HCT116 (cell line): ENCODE data around the gene DDAH1. TPM values are rescaled to one million over a fixed set of nuclear protein-coding genes. Genes with fewer than 3 reads are reported as not detected.

Source experiments
- ATAC-seq: fragments of 200-7000 bp; cut with Tn5 transposase; 2 replicates; pipeline ENCODE4 v1.9.1; 2020; ENCODE audit warnings: mild to moderate bottlenecking, moderate library complexity
- BruUV-seq: library from RNA; stranded (reverse); fragments of 400-500 nt; replicated peaks from 2 replicates; lab custom pipeline; 2021; lab: Mats Ljungman, UMichigan
- CTCF ChIA-PET: fragments of 300-600 bp; sonication (Branson Sonifier 250); formaldehyde crosslinking; loops from one replicate; lab custom pipeline; 2021; ENCODE audit warnings: antibody characterized with exemption; lab: Charles Lee
- POLR2A ChIA-PET: fragments of 300-600, 350-600 bp; sonication (Branson Sonifier 250); formaldehyde crosslinking; loops from one replicate; lab custom pipeline; 2021; ENCODE audit warnings: antibody characterized with exemption; lab: Charles Lee
- RAD21 ChIA-PET, 2 experiments: fragments of 300-600 bp; sonication (Branson Sonifier 250); formaldehyde crosslinking; loops; one replicate each; lab custom pipeline; 2023; ENCODE audit warnings: low total read pairs in 2 of 2; ENCODE audit not compliant: uncharacterized antibody in 2 of 2, unreplicated experiment in 2 of 2, low non-redundant PET in 1 of 2; lab: Charles Lee
- DNase-seq: peaks from one replicate; pipeline ENCODE4 v3.0.0-alpha.2; 2010; ENCODE audit warnings: low read depth, low spot score
- H2AFZ ChIP-seq: fragments of 200-600 bp; shearing (Covaris generic), sonication (generic); 2 replicates; pipeline ENCODE4 v1.6.1; 2017; ENCODE audit warnings: low read depth, mixed run types, mixed read lengths, antibody characterized with exemption, low read length; ENCODE audit not compliant: poor library complexity, severe bottlenecking
- H3K27ac ChIP-seq: 2 replicates; pipeline ENCODE4 v1.5.1; 2012; ENCODE audit warnings: low read depth, low read length
- H3K27me3 ChIP-seq: fragments of 200-600 bp; sonication (generic); 2 replicates; pipeline ENCODE4 v1.6.1; 2016; ENCODE audit warnings: mixed run types, low read length, mixed read lengths; ENCODE audit not compliant: insufficient read depth
- H3K36me3 ChIP-seq, 2 experiments: fragments of 200-500 bp in 1 of 2; fragments of 200-600 bp in 1 of 2; sonication (Bioruptor generic) in 1 of 2; sonication (generic) in 1 of 2; 2 replicates each; pipeline versions ENCODE4 v1.5.1 to v1.6.1; 2014 to 2016; ENCODE audit warnings: low read length in 2 of 2, inconsistent platforms in 1 of 2, mixed read lengths in 1 of 2, mixed run types in 1 of 2; ENCODE audit not compliant: insufficient read depth in 2 of 2, control insufficient read depth in 1 of 2
- H3K4me1 ChIP-seq, 2 experiments: fragments of 200-600 bp in 1 of 2; sonication (generic) in 1 of 2; 2 replicates each; pipeline versions ENCODE4 v1.5.1 to v1.6.1; 2012 to 2017; ENCODE audit warnings: low read length in 2 of 2, inconsistent platforms in 1 of 2, mild to moderate bottlenecking in 1 of 2, mixed read lengths in 1 of 2, mixed run types in 1 of 2, moderate library complexity in 1 of 2; ENCODE audit not compliant: insufficient read depth in 2 of 2, control insufficient read depth in 1 of 2
- H3K4me2 ChIP-seq: fragments of 200-600 bp; sonication (generic); 2 replicates; pipeline ENCODE4 v1.6.1; 2017; ENCODE audit warnings: mixed run types, low read length, mixed read lengths
- H3K4me3 ChIP-seq, 2 experiments: fragments of 200-600 bp in 1 of 2; sonication (generic) in 1 of 2; replicated peaks in 1 of 2; 2 replicates each; pipeline ENCODE4 v1.5.1; 2011 to 2016; ENCODE audit warnings: low read length in 2 of 2, control low read depth in 1 of 2, low read depth in 1 of 2, mild to moderate bottlenecking in 1 of 2, mixed read lengths in 1 of 2, mixed run types in 1 of 2
- H3K79me2 ChIP-seq: fragments of 200-600 bp; sonication (generic); 2 replicates; pipeline ENCODE4 v1.6.1; 2017; ENCODE audit warnings: mild to moderate bottlenecking, mixed run types, low read length, moderate library complexity, mixed read lengths; ENCODE audit not compliant: insufficient read depth
- H3K9ac ChIP-seq: fragments of 200-600 bp; sonication (generic); 2 replicates; pipeline ENCODE4 v1.6.1; 2016; ENCODE audit warnings: low read length, mixed read lengths
- H3K9me2 ChIP-seq: fragments of 200-600 bp; sonication (generic), shearing (Covaris generic); 2 replicates; pipeline ENCODE4 v1.6.1; 2017; ENCODE audit warnings: mixed run types, mild to moderate bottlenecking, moderate library complexity; ENCODE audit not compliant: insufficient read depth
- H3K9me3 ChIP-seq, 2 experiments: fragments of 200-500 bp in 1 of 2; fragments of 200-600 bp in 1 of 2; sonication (Bioruptor generic) in 1 of 2; sonication (generic) in 1 of 2; 2 replicates each; pipeline ENCODE4 v1.6.1; 2014 to 2017; ENCODE audit warnings: low read length in 2 of 2, mixed read lengths in 2 of 2, inconsistent platforms in 1 of 2, low read depth in 1 of 2, mild to moderate bottlenecking in 1 of 2, mixed run types in 1 of 2, moderate library complexity in 1 of 2; ENCODE audit not compliant: control insufficient read depth in 1 of 2, insufficient read depth in 1 of 2
- H4K20me1 ChIP-seq: fragments of 200-600 bp; sonication (generic), shearing (Covaris generic); 2 replicates; pipeline ENCODE4 v1.6.1; 2017; ENCODE audit warnings: mixed run types, mild to moderate bottlenecking, moderate library complexity; ENCODE audit not compliant: insufficient read depth
- CBX3 ChIP-seq: IDR thresholded peaks from 2 replicates; pipeline ENCODE4 v1.6.1; 2012; ENCODE audit warnings: low read depth
- CEBPB ChIP-seq: IDR thresholded peaks from 2 replicates; pipeline ENCODE4 v1.6.1; 2012; ENCODE audit warnings: low read depth
- EGR1 ChIP-seq: IDR thresholded peaks from 2 replicates; pipeline ENCODE4 v1.6.1; 2012; ENCODE audit warnings: low read depth
- ELF1 ChIP-seq: IDR thresholded peaks from 2 replicates; pipeline ENCODE4 v1.6.1; 2012; ENCODE audit warnings: low read depth, borderline replicate concordance
- FOSL1 ChIP-seq: IDR thresholded peaks from 2 replicates; pipeline ENCODE4 v1.6.1; 2012; ENCODE audit warnings: low read depth
- POLR2A ChIP-seq: IDR thresholded peaks from 2 replicates; pipeline ENCODE4 v1.7.0; 2011; ENCODE audit warnings: borderline replicate concordance; ENCODE audit not compliant: insufficient read depth, insufficient read length; ENCODE audit errors: extremely low read depth
- POLR2AphosphoS5 ChIP-seq: IDR thresholded peaks from 2 replicates; pipeline ENCODE4 v1.6.1; 2011; ENCODE audit warnings: mild to moderate bottlenecking, low read depth, low read length, moderate library complexity
- SIN3A ChIP-seq: IDR thresholded peaks from 2 replicates; pipeline ENCODE4 v1.6.1; 2012; ENCODE audit warnings: low read depth
- SP1 ChIP-seq: IDR thresholded peaks from 2 replicates; pipeline ENCODE4 v1.6.1; 2012; ENCODE audit warnings: low read depth
- SRF ChIP-seq: IDR thresholded peaks from 2 replicates; pipeline ENCODE4 v1.6.1; 2012; ENCODE audit warnings: low read depth
- YY1 ChIP-seq: IDR thresholded peaks from 2 replicates; pipeline ENCODE4 v1.6.1; 2011; ENCODE audit warnings: low read length, low read depth, moderate library complexity, mild to moderate bottlenecking; ENCODE audit not compliant: insufficient replicate concordance; ENCODE audit errors: extremely low read depth
- intact Hi-C: fragments of 100-400 bp; cut with micrococcal nuclease; formaldehyde crosslinking; loops from 2 replicates; pipeline ENCODE4 v1.10.0; 2022
- total RNA-seq: library from RNA; stranded (reverse); gene quantifications from one replicate; pipeline ENCODE4 v1.2.1, GENCODE V29; 2021; ENCODE audit not compliant: unreplicated experiment
- TF ChIP-seq, protein P1 (sequence below): IDR thresholded peaks from 2 replicates; pipeline ENCODE4 v1.6.1; 2012
- TF ChIP-seq, protein P2 (sequence below): IDR thresholded peaks from 2 replicates; pipeline ENCODE4 v1.6.1; 2012
- TF ChIP-seq, protein P3 (sequence below), 3 experiments: fragments of 200-600 bp in 1 of 3; sonication (generic) in 1 of 3; IDR thresholded peaks in 2 of 3; conservative IDR thresholded peaks in 1 of 3; 2 replicates each; pipeline ENCODE4 v1.5.1; 2012 to 2017; ENCODE audit warnings: low read depth in 2 of 3, low read length in 2 of 3, antibody characterized with exemption in 1 of 3, borderline replicate concordance in 1 of 3, control low read depth in 1 of 3, mild to moderate bottlenecking in 1 of 3, mixed read lengths in 1 of 3, mixed run types in 1 of 3, moderate library complexity in 1 of 3; ENCODE audit not compliant: insufficient read depth in 1 of 3

The DDAH1 gene
- total RNA-seq, 1 experiment from 2014 or later, result 16.6 TPM

DNA sequence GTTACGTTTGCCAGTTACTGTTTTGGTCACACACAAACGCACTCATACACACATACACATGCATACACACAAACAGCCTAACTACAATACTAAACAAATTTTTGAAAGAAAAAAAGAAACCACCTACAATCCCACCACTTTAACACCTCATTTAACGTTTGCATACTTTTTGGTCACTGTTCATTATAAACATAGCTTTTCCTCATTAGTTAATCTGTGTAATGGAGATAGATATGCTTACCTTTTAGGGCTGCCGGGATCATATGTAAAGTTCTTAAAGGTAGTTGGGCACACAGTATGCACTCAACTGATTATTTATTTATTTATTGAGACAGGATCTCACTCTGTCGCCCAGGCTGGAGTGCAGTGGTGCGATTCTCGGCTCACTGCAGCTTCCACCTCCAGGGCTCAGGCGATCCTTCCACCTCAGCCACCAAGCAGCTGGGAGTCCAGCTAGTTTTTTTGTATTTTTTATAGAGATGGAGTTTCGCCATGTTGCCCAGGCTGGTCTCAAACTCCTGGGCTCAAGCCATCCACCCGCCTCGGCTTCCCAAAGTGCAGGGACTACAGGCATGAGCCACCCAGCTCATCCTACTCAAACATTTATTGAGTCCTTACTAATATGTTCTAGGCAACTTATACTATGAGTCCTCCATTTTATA is 187.8 kb downstream of the DDAH1 start:
- no peaks in the 10 kb centered on the region for H4K20me1 ChIP-seq
- POLR2A ChIA-PET, result interaction anchor here (0.8 to 2.0 kb wide), 9 partner anchors 8 to 304 kb away, joined by 3 to 9 read pairs (median 5); partner anchors contain the start of genes C1orf52 and CCN1
- no peaks in the 10 kb centered on the region for H3K9me3 ChIP-seq
- TSS peak; percentile 96 for BruUV-seq
- H3K79me2 ChIP-seq, result peaks cover 41% of the 10 kb centered on the region
- RAD21 ChIA-PET, result interaction anchor here (0.7 to 1.5 kb wide), 3 partner anchors 18 to 332 kb away, joined by 3 to 6 read pairs (median 4); partner anchors contain the start of gene C1orf52 (in 1 of the 2)
- H3K4me3 ChIP-seq, result peak overlapping the region; percentile 67 to 70
- 0 out of 2 replicates have a peak, but pooled peaks have one; percentile 15 for TF ChIP-seq EGR1
- TF ChIP-seq, protein P1, sequence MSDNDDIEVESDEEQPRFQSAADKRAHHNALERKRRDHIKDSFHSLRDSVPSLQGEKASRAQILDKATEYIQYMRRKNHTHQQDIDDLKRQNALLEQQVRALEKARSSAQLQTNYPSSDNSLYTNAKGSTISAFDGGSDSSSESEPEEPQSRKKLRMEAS, result 0 out of 2 replicates have a peak, but pooled peaks have one; percentile 29
- TF ChIP-seq SP1, result no peak
- TF ChIP-seq SRF, result 0 out of 2 replicates have a peak, but pooled peaks have one; percentile 19
- H3K27ac ChIP-seq, result peak overlapping the region; percentile 20
- H3K36me3 ChIP-seq, result no peaks in the 10 kb centered on the region
- ATAC-seq (no peak), DNase-seq (no peak)
- H3K4me2 ChIP-seq, result peak overlapping the region; percentile 87
- H3K9ac ChIP-seq, result peak overlapping the region; percentile 75
- no peak overlapping the region for H2AFZ ChIP-seq
- CTCF ChIA-PET, result interaction anchor here (0.6 to 3.0 kb wide), 8 partner anchors 13 to 332 kb away, joined by 3 to 24 read pairs (median 4); partner anchors contain the start of gene C1orf52
- H3K9me2 ChIP-seq, result no peaks in the 10 kb centered on the region
- no peaks in the 10 kb centered on the region for H3K27me3 ChIP-seq
- H3K4me1 ChIP-seq, result peaks cover 16 to 46% of the 10 kb centered on the region in 2 experiments
- intact Hi-C loops, result no loop called here

DNA sequence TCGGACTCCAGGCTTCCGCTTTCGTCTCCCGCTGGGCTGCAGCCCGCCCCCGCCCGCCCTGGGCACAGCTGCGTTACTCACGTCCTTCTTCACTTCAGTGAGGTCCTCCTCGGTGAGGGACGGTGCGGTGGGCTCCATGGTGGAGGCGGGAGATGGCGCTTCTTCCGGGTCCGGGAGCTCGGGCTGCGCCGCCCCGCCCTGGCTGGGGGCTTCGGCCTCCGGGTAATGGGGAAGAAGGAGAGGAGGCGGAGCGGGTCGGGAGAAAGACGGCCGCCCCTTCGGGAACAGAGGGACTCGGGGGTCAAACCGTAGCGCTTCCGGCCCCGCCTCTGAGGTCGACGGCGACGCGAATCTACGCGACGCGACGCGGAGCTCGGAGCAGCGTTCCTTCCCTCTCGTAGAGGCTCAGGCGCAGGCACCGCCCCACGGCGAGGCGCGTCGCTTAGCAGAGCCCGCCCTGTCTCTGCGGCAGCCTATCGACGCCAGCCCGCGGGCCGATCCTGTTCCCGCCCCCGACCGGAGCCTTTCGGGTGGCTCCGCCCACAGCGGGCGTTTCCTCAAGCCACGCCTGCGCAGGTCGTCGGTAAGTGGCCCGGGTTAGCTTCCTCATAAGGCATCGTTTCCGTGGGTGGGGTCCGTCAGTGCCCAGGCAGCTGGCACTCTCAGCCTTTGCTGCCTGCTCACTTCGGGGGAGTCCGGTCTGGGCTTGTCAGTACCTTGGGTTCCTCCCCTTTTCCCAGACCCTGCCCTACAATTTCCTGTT is 188.6 kb downstream of the DDAH1 start, which contains the start of gene BCL10:
BCL10 (minus strand) TSS at position 418 of the 763 bp plus-strand sequence; CDS start at position 138, 280 bp downstream.
- Histone ChIP-seq H3K9ac (peak within 1 kb of the TSS; percentile 75), H2AFZ (no peak within 1 kb of the TSS), H3K9me3 (no peaks in the 10 kb centered on the region), H3K36me3 (no peaks in the 10 kb centered on the region), H3K4me3 (peak within 1 kb of the TSS; percentile 67 to 70), H3K27me3 (no peaks in the 10 kb centered on the region), H3K27ac (peak within 1 kb of the TSS; percentile 67), H3K4me1 (peaks cover 16 to 46% of the 10 kb centered on the region in 2 experiments), H3K9me2 (no peaks in the 10 kb centered on the region), H4K20me1 (no peaks in the 10 kb centered on the region), H3K79me2 (peaks cover 48% of the 10 kb centered on the region), H3K4me2 (peak within 1 kb of the TSS; percentile 87)
- ChIA-PET POLR2A (interaction anchor here (0.6 to 2.0 kb wide), 11 partner anchors 8 to 305 kb away, joined by 3 to 9 read pairs (median 4); partner anchors contain the start of genes C1orf52 and CCN1), CTCF (interaction anchor here (0.5 to 3.0 kb wide), 9 partner anchors 12 to 418 kb away, joined by 3 to 24 read pairs (median 3); partner anchors contain the start of gene C1orf52), RAD21 (interaction anchor here (0.7 to 1.5 kb wide), 3 partner anchors 17 to 332 kb away, joined by 3 to 6 read pairs (median 4); partner anchors contain the start of gene C1orf52 (in 1 of the 2))
- no TSS peak for BruUV-seq
- intact Hi-C loops, result no loop called here
- ATAC-seq (peak; percentile 98), DNase-seq (peak; percentile 96)
- peak; percentile 65 for TF ChIP-seq CBX3
- TF ChIP-seq, protein P2, sequence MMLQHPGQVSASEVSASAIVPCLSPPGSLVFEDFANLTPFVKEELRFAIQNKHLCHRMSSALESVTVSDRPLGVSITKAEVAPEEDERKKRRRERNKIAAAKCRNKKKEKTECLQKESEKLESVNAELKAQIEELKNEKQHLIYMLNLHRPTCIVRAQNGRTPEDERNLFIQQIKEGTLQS, result no peak
- TF ChIP-seq POLR2AphosphoS5, result peak; percentile 86
- TF ChIP-seq ELF1, result peak; percentile 82; the same call in 1 of the 2 replicates
- TF ChIP-seq SP1, result peak; percentile 83
- TF ChIP-seq, protein P1, result peak; percentile 18
- TF ChIP-seq EGR1, result peak; percentile 61
- no peak for TF ChIP-seq FOSL1
- TF ChIP-seq, protein P3, sequence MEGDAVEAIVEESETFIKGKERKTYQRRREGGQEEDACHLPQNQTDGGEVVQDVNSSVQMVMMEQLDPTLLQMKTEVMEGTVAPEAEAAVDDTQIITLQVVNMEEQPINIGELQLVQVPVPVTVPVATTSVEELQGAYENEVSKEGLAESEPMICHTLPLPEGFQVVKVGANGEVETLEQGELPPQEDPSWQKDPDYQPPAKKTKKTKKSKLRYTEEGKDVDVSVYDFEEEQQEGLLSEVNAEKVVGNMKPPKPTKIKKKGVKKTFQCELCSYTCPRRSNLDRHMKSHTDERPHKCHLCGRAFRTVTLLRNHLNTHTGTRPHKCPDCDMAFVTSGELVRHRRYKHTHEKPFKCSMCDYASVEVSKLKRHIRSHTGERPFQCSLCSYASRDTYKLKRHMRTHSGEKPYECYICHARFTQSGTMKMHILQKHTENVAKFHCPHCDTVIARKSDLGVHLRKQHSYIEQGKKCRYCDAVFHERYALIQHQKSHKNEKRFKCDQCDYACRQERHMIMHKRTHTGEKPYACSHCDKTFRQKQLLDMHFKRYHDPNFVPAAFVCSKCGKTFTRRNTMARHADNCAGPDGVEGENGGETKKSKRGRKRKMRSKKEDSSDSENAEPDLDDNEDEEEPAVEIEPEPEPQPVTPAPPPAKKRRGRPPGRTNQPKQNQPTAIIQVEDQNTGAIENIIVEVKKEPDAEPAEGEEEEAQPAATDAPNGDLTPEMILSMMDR (IDR thresholded peaks at IDR 0.05 in 2 of 3, conservative IDR thresholded peaks at IDR 0.05 in 1 of 3; ENCODE audit: borderline replicate concordance in 1 of 3, insufficient read depth in 1 of 3, low read depth in 2 of 3, low read length in 2 of 3), result no peak
- TF ChIP-seq POLR2A, result peak; percentile 39
- TF ChIP-seq CEBPB, result no peak
- peak; percentile 3 for TF ChIP-seq YY1
- peak; percentile 75; the same call in 1 of the 2 replicates for TF ChIP-seq SIN3A
- TF ChIP-seq SRF, result peak; percentile 100
